Effector memory CD8-positive, alpha-beta T cell (primary cell): ENCODE results near the gene MTUS2.

ENCODE experiments used
- ATAC-seq: fragments of 150-1000 bp; cut with Tn5 transposase; replicated peaks from 2 replicates; pipeline ENCODE4 v1.10.0; 2021; ENCODE audit warnings: mild to moderate bottlenecking, moderate library complexity
- DNase-seq, 3 experiments: peaks; one replicate each; pipeline ENCODE4 v3.0.0; 2021
- H3K27ac Mint-ChIP-seq, 2 donors: one replicate each; pipeline ENCODE4 v1.8.0; 2022; ENCODE audit warnings: mild to moderate bottlenecking in 2 of 2, mixed read lengths in 2 of 2, moderate library complexity in 2 of 2
- H3K27me3 Mint-ChIP-seq, 2 donors: one replicate each; pipeline ENCODE4 v1.8.0; 2022; ENCODE audit warnings: mixed read lengths in 2 of 2
- H3K36me3 Mint-ChIP-seq: one replicate; pipeline ENCODE4 v1.8.0; 2022; ENCODE audit warnings: mild to moderate bottlenecking, moderate library complexity, mixed read lengths; ENCODE audit not compliant: insufficient read depth
- H3K4me1 Mint-ChIP-seq, 2 donors: one replicate each; pipeline ENCODE4 v1.8.0; 2022; ENCODE audit warnings: low read depth in 2 of 2, mixed read lengths in 2 of 2
- H3K4me3 Mint-ChIP-seq, 2 donors: one replicate each; pipeline ENCODE4 v1.8.0; 2022; ENCODE audit warnings: mild to moderate bottlenecking in 2 of 2, mixed read lengths in 2 of 2, moderate library complexity in 2 of 2
- H3K9me3 Mint-ChIP-seq, 2 donors: one replicate each; pipeline ENCODE4 v1.8.0; 2022; ENCODE audit warnings: mixed read lengths in 2 of 2

MTUS2 gene

GRCh38 chr13:29287237-29287636, 467.1 kb downstream of the MTUS2 start:
- H3K4me1 Mint-ChIP-seq = no peaks in the 10 kb centered on the region
- H3K9me3 Mint-ChIP-seq = peaks cover 0 to 2% of the 10 kb centered on the region in 2 donors
- DNase-seq (no peak), ATAC-seq (no peak)
- H3K27me3 Mint-ChIP-seq = peaks cover 6 to 10% of the 10 kb centered on the region in 2 donors
- H3K4me3 Mint-ChIP-seq = no peak overlapping the region
- H3K36me3 Mint-ChIP-seq = no peaks in the 10 kb centered on the region
- H3K27ac Mint-ChIP-seq = no peak overlapping the region

- no peak for ATAC-seq
- Mint-ChIP-seq H3K9me3 (peaks cover 0 to 2% of the 10 kb centered on the region in 2 donors), H3K27me3 (peaks cover 6 to 10% of the 10 kb centered on the region in 2 donors), H3K4me3 (no peak overlapping the region), H3K4me1 (no peaks in the 10 kb centered on the region), H3K36me3 (no peaks in the 10 kb centered on the region), H3K27ac (no peak overlapping the region)
- no peak for DNase-seq
Measured at GRCh38 chr13:29292045-29292444, 471.9 kb downstream of the MTUS2 start.

- Mint-ChIP-seq H3K27ac (no peak overlapping the region), H3K36me3 (no peaks in the 10 kb centered on the region), H3K27me3 (peaks cover 9 to 10% of the 10 kb centered on the region in 2 donors), H3K9me3 (no peaks in the 10 kb centered on the region), H3K4me3 (no peak overlapping the region), H3K4me1 (no peaks in the 10 kb centered on the region)
- no peak for ATAC-seq
- DNase-seq = no peak
Measured at GRCh38 chr13:29294821-29295220, 474.7 kb downstream of the MTUS2 start.

- ATAC-seq = no peak
- no peaks in the 10 kb centered on the region for H3K36me3 Mint-ChIP-seq
- H3K4me3 Mint-ChIP-seq = no peak overlapping the region
Measured at GRCh38 chr13:29301027-29301426, 480.9 kb downstream of the MTUS2 start.

GRCh38 chr13:29304148-29304547, 484.0 kb downstream of the MTUS2 start:
- peaks cover 10 to 36% of the 10 kb centered on the region in 2 donors for H3K9me3 Mint-ChIP-seq
- H3K27me3 Mint-ChIP-seq = peaks cover 3 to 23% of the 10 kb centered on the region in 2 donors
- DNase-seq = no peak
- H3K4me3 Mint-ChIP-seq = no peak overlapping the region
- no peaks in the 10 kb centered on the region for H3K4me1 Mint-ChIP-seq
- no peak overlapping the region for H3K27ac Mint-ChIP-seq
- H3K36me3 Mint-ChIP-seq = no peaks in the 10 kb centered on the region
- ATAC-seq = no peak

More at GRCh38 chr13:29301027-29301426, 480.9 kb downstream of the MTUS2 start:
- no peak overlapping the region for H3K27ac Mint-ChIP-seq
- peaks cover 10 to 27% of the 10 kb centered on the region in 2 donors for H3K9me3 Mint-ChIP-seq
- peaks cover 9 to 20% of the 10 kb centered on the region in 2 donors for H3K27me3 Mint-ChIP-seq
- no peaks in the 10 kb centered on the region for H3K4me1 Mint-ChIP-seq
- no peak for DNase-seq

GRCh38 chr13:29310806-29311205, 490.7 kb downstream of the MTUS2 start:
- no peak overlapping the region for H3K27ac Mint-ChIP-seq
- ATAC-seq = no peak
- H3K4me3 Mint-ChIP-seq = no peak overlapping the region
- peaks cover 0 to 9% of the 10 kb centered on the region in 2 donors for H3K9me3 Mint-ChIP-seq
- DNase-seq = no peak
- H3K36me3 Mint-ChIP-seq = no peaks in the 10 kb centered on the region
- H3K27me3 Mint-ChIP-seq = peaks cover 0 to 11% of the 10 kb centered on the region in 2 donors
- no peaks in the 10 kb centered on the region for H3K4me1 Mint-ChIP-seq

- DNase-seq = no peak
- Mint-ChIP-seq H3K9me3 (peaks cover 0 to 5% of the 10 kb centered on the region in 2 donors), H3K27ac (no peak overlapping the region), H3K27me3 (peaks cover 9 to 11% of the 10 kb centered on the region in 2 donors), H3K4me1 (peaks cover 0 to 2% of the 10 kb centered on the region in 2 donors), H3K4me3 (no peak overlapping the region), H3K36me3 (no peaks in the 10 kb centered on the region)
- ATAC-seq = no peak
Measured at GRCh38 chr13:29315847-29316246, 495.7 kb downstream of the MTUS2 start.

- H3K4me1 Mint-ChIP-seq = peaks cover 0 to 2% of the 10 kb centered on the region in 2 donors
- H3K4me3 Mint-ChIP-seq = no peak overlapping the region
- H3K27ac Mint-ChIP-seq = no peak overlapping the region
- no peak for ATAC-seq
- H3K9me3 Mint-ChIP-seq = peaks cover 0 to 7% of the 10 kb centered on the region in 2 donors
- no peaks in the 10 kb centered on the region for H3K36me3 Mint-ChIP-seq
- H3K27me3 Mint-ChIP-seq = peaks cover 16 to 20% of the 10 kb centered on the region in 2 donors
- no peak for DNase-seq
Measured at GRCh38 chr13:29317828-29318227, 497.7 kb downstream of the MTUS2 start.

GRCh38 chr13:29318741-29319140, 498.6 kb downstream of the MTUS2 start:
- H3K9me3 Mint-ChIP-seq = peaks cover 0 to 7% of the 10 kb centered on the region in 2 donors
- ATAC-seq = no peak
- no peak overlapping the region for H3K4me3 Mint-ChIP-seq
- H3K36me3 Mint-ChIP-seq = no peaks in the 10 kb centered on the region
- H3K4me1 Mint-ChIP-seq = peaks cover 0 to 2% of the 10 kb centered on the region in 2 donors
- H3K27me3 Mint-ChIP-seq = peaks cover 17 to 23% of the 10 kb centered on the region in 2 donors
- no peak for DNase-seq
- no peak overlapping the region for H3K27ac Mint-ChIP-seq

- H3K4me3 Mint-ChIP-seq = no peak overlapping the region
- no peaks in the 10 kb centered on the region for H3K36me3 Mint-ChIP-seq
- DNase-seq (no peak), ATAC-seq (no peak)
- H3K4me1 Mint-ChIP-seq = peaks cover 0 to 2% of the 10 kb centered on the region in 2 donors
- H3K27ac Mint-ChIP-seq = no peak overlapping the region
- H3K27me3 Mint-ChIP-seq = peaks cover 17 to 23% of the 10 kb centered on the region in 2 donors
- H3K9me3 Mint-ChIP-seq = peaks cover 0 to 7% of the 10 kb centered on the region in 2 donors
Measured at GRCh38 chr13:29319451-29319850, 499.3 kb downstream of the MTUS2 start.

GRCh38 chr13:29323954-29324353, 503.8 kb downstream of the MTUS2 start:
- peaks cover 0 to 7% of the 10 kb centered on the region in 2 donors for H3K9me3 Mint-ChIP-seq
- DNase-seq (no peak), ATAC-seq (no peak)
- peaks cover 17 to 23% of the 10 kb centered on the region in 2 donors for H3K27me3 Mint-ChIP-seq
- H3K4me1 Mint-ChIP-seq = peaks cover 0 to 2% of the 10 kb centered on the region in 2 donors
- H3K27ac Mint-ChIP-seq = no peak overlapping the region
- H3K36me3 Mint-ChIP-seq = no peaks in the 10 kb centered on the region
- H3K4me3 Mint-ChIP-seq = no peak overlapping the region

GRCh38 chr13:29324601-29325000, 504.5 kb downstream of the MTUS2 start:
- Mint-ChIP-seq H3K36me3 (no peaks in the 10 kb centered on the region), H3K9me3 (peaks cover 0 to 7% of the 10 kb centered on the region in 2 donors), H3K27ac (no peak overlapping the region), H3K27me3 (peaks cover 15 to 21% of the 10 kb centered on the region in 2 donors), H3K4me1 (peaks cover 0 to 2% of the 10 kb centered on the region in 2 donors), H3K4me3 (no peak overlapping the region)
- DNase-seq = no peak
- ATAC-seq = no peak

GRCh38 chr13:29328501-29328900, 508.4 kb downstream of the MTUS2 start:
- DNase-seq (no peak), ATAC-seq (no peak)
- H3K4me1 Mint-ChIP-seq = no peaks in the 10 kb centered on the region
- H3K4me3 Mint-ChIP-seq = no peak overlapping the region
- no peak overlapping the region for H3K27ac Mint-ChIP-seq
- H3K9me3 Mint-ChIP-seq = peaks cover 0 to 3% of the 10 kb centered on the region in 2 donors
- no peaks in the 10 kb centered on the region for H3K36me3 Mint-ChIP-seq
- H3K27me3 Mint-ChIP-seq = peaks cover 0 to 18% of the 10 kb centered on the region in 2 donors

- DNase-seq (no peak), ATAC-seq (no peak)
- Mint-ChIP-seq H3K4me3 (no peak overlapping the region), H3K9me3 (peaks cover 0 to 14% of the 10 kb centered on the region in 2 donors), H3K36me3 (no peaks in the 10 kb centered on the region), H3K4me1 (no peaks in the 10 kb centered on the region), H3K27ac (no peak overlapping the region), H3K27me3 (peaks cover 0 to 9% of the 10 kb centered on the region in 2 donors)
Measured at GRCh38 chr13:29336356-29336755, 516.2 kb downstream of the MTUS2 start.
